ENCODE results near the gene DNAH11.

DNA sequence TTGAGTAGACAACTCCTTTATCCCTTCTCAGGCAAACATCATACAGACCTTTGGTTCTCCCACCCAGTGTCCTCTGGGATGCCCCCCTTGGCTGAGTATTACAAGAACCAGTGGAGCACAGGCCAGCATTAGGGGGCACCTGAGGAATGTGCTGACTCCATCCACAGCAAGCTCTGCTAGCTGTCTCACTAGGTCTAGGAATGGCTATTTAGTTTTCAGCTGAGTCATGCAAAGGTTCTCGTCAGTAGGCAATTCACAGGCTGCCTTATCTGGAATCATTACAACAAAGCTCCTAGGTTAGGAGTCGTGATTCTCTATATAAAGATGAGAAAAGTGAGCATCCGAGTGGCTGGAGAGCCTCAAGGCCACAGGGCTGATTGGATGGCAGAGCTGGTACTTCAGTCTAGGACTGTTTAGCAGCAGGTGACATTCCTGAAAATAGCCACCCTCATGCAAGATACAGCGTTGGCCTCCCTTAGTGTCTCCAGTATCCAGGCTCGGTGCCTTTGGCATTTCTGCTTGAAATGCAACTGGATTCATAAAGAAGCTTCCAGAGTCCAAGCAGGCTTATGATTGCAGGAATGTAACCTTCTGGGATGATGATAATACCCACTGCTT is 327.1 kb downstream of the DNAH11 start:
- no peak for TF ChIP-seq EZH2phosphoT487 (IDR thresholded peaks at IDR 0.05; ENCODE audit: borderline replicate concordance, low read length)
- no peak for TF ChIP-seq EZH2 (IDR thresholded peaks at IDR 0.05; ENCODE audit: low read length, unreplicated experiment)

Data from PC-3 (cell line).